ENCODE results near the gene ZNF524.
A peak's percentile ranks its signal among the peaks of the same experiment; 100 is the strongest.
"Not testable (repeated sequence)": the region's sequence is repeated elsewhere in the genome, so short reads cannot be mapped to it uniquely, and the experiment has no call there.

ZNF524 gene, protein sequence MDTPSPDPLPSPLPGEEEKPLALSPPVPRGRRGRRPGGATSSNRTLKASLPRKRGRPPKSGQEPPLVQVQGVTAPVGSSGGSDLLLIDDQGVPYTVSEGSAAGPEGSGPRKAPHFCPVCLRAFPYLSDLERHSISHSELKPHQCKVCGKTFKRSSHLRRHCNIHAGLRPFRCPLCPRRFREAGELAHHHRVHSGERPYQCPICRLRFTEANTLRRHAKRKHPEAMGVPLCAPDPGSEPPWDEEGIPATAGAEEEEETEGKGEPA

DNA sequence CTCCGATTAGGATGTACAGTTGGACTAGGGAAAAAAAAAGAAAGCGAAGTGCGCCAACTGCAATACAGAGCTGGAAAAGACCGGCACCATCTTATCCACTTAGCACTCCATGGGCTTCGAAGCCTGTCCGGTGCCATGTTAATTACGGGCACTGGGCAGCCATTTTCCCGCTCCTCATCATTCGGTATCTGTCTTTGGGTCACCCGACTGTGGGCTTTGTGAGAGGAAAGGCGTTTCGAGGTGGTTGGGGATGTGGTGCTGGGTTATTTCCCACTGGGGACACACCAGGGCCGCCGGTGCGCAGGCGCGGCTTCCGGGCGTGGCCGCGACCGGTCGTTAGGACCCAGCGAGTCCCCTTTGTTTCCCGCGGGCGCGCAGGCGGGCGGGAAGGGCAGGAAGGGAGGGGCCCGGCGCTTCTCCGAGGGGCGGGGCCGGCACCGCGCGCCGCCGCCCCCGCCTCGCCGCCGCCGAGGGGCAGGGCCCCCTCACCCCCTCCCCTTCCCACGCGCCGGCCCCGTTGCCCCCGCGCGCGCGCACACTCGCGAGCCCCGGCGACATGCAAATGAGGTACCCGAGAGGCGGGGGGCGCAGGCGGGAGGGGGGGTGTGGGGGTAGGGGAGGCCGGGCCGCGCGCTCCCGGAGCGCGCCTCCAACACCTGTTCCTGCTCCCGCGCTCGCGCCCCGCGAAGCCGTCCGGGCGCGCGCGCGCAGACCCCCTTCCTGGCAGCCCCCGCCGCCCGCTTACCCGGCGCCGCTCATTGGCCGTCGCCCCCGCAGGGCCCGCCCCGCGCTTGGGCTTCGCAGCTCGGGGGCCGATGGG, at the start of gene ZNF524:
TSS of gene ZNF524 (plus strand) at position 447 of the 820 bp plus-strand sequence. CDS start 1,825 bp downstream, outside the sequence.
- ATAC-seq, result peak; percentile 60 to 67

DNA sequence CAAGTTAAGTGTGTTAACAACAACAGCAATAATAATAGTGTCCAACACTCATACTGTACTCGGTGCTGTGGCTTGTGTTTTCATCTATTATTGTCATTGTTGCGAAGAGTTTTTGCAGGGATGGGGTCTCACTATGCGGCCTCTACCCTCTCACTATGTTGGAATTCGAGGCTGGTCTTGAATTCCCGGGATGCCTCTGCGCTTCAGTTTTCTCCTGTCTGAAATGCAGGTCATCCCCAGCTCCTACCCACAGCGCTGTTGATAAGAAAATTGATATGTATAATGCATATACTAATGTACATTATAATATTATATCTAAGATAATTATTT, 49.8 kb upstream of the ZNF524 start:
- no peak for ATAC-seq

DNA sequence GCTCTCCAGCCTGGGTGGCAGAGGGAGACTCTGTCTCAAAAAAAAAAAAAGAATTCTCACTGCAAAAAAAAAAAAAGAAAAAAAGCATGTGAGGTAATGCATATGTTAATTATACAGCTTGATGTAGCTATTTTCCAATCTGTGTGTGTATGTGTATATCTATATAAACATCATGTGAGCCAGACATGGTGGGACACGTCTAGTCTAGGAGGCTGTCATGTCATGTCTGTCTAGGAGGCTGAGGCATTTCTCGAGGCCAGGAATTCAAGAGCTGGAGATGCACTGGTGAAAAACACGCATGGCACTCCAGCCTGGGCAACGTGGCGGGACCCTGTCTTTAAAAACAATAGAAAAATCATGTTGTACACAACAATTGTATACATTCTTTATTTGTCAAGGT, 47.9 kb upstream of the ZNF524 start:
- ATAC-seq, result no peak

GRCh38 chr19:55552620-55553019, 47.5 kb upstream of the ZNF524 start:
- no peak for ATAC-seq

DNA sequence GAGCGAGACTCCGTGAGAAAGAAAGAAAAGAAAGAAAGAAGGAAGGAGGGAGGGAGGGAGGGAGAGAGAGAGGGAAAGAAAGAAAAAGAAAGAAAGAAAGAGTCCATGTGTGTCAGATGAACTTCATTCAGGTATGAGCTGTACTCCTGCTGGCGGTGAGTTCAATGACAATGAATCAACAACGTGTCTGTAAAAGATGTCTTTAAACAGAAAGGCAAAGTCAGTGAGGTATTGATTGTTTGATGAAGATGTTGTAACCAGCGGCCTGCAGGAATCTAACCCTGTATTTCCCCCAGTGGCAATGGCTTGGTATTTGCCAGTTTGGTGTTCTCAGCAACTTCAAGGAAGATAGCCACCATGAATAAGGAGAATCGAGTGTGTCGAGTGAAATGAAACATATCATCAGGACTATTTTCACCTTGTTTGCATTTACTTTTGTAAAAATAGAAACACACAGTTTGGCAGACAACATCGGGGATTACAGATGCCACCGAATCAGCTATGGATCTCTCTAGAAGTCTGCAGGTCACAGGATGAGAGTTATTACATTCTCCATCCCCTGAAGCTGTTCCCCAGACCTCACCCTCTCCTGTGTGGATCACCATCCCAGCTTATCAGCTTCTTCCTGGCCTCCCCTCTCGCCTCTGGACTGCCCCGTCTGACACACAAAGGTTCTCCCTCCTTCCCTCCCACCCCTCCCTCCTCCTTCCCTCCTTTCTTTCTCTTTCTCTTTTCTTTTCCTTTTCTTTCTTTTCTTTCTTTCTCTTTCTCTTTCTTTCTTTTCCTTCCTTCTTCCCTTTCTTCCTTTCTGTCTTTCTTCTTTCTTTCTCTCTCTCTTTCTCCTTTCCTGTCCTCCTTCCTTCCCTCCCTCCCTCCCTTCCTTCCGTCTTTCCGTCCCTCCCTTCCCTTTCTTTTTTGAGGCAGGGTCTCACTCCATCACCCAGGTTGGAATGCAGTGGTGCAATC, 46.6 kb upstream of the ZNF524 start:
- no peak for ATAC-seq

- no peak for ATAC-seq
These were observed 45.8 kb upstream of the ZNF524 start for GRCh38 chr19:55554302-55554701.

DNA sequence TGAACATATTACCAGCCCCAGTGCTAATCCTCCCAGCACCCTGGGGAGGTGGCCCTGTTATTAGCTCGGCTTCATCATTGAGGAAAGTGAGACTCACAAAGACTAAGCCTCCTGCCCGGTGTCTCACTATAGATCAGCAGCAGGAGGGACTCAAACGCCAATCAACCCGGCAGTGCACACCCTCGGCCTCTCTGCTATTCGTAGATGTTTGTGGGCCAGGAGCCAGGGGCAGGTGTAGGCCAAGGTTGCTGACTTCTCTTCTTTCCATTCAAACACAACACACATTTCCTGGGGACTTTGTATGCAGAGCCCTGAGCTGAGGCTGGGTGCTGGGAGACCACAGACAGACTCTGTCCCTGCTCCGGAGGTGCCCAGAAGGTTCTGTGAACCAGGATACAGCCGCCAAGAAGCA, 45.3 kb upstream of the ZNF524 start:
- ATAC-seq, result no peak

DNA sequence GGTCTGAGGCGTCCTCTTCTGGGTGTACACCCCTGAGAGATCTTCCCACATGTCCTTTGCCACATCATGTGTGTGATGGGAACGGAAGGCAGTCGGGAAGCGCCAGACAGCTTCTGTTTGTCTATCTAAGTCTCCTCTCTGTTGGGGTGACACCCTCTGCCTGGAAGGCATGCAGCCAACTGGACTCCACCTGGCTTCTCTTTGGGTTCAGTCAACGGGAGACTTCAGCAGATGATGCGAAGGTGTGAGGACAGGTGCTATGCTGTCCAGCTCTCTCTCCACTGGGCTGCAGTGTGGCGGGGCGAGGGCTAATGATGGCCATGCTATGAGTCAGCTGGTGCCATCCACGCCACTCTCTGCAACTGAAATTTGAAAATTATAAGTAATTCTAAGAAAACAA, 40.4 kb upstream of the ZNF524 start:
- ATAC-seq, result no peak

GRCh38 chr19:55563261-55563690, 36.8 kb upstream of the ZNF524 start:
- ATAC-seq, result no peak

DNA sequence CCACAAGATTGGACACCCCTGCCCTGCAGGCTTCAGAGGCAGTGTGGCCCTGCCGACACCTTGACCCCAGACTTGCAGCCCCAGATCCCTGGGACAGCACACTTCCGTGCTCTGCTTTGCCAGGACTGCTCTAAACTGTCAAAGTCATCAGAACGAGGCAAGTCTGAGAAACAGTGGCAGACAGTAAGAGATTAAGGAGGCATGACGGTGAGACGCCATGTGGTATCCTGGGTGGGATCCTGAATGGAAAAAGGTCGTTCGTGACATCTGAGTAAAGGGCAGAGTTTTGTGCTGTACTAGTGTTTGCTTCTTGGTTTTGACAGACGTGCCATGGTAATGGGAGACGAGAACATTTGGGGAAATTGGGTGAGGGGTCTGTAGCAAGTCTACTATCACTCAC, 33.3 kb upstream of the ZNF524 start:
- ATAC-seq, result no peak

DNA sequence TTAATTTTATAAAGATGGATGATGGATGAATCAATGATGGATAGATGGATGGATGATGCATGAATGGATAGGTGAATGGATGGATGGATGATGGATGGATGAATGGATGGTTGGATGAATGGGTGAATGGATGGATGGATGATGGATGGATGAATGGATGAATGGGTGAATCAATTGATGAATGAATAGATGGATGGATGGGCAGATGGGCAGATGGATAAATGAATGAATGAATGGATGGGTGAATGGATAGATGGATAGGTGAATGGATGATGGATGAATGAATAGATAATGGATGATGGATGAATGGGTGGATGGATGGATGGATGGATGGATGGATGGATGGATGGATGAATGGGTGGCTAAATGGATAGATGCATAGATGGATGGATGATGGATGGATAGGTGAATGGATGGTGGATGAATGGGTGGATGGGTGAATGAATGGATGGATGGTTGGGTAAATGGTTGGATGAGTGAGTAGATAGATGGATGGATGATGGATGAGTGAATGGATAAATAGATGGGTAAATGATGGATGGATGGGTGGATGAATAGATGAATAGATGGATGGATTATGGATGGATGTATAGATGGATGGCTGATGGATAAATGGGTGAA, 32.3 kb upstream of the ZNF524 start:
- ATAC-seq, result no peak

DNA sequence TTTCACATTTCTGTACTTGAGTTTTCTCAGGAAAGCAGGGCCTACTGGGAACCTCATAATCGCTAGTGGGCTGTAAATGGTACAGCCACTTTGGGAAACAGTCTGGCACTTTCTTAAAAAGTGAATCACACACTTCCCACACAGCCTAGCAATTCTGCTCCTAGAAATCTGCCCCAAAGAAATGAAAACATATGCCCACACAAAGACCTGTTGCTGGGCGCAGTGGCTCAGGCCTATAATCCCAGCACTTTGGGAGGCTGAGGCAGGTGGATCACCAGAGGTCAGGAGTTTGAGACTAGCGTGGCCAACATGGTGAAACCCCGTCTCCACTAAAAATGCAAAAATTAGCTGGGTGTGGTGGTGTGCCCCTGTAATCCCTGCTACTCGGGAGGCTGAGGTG, 30.6 kb upstream of the ZNF524 start:
- ATAC-seq, result not testable (repeated sequence)

- not testable (repeated sequence) for ATAC-seq
These were observed 26.2 kb upstream of the ZNF524 start for GRCh38 chr19:55573929-55574328.

DNA sequence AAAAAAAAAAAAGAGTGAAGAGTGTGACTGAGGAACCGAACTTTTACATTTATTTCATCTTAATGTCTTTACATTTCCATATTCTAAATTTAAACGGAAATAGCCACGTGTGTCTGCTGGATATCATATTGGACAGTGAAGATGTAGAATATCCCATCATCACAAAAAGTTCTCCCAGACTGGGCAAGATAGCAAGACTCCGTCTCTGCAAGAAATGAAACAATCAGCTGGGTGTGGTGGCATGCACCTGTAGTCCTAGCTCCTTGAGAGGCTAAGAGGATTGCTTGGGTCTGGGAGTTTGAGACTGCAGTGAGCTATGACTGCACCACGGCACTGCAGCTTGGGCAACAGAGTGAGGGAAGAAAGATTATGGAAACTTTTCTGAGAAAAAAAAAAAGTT, 23.3 kb upstream of the ZNF524 start:
- ATAC-seq, result no peak

GRCh38 chr19:55578031-55578760, 21.9 kb upstream of the ZNF524 start:
- no peak for ATAC-seq

DNA sequence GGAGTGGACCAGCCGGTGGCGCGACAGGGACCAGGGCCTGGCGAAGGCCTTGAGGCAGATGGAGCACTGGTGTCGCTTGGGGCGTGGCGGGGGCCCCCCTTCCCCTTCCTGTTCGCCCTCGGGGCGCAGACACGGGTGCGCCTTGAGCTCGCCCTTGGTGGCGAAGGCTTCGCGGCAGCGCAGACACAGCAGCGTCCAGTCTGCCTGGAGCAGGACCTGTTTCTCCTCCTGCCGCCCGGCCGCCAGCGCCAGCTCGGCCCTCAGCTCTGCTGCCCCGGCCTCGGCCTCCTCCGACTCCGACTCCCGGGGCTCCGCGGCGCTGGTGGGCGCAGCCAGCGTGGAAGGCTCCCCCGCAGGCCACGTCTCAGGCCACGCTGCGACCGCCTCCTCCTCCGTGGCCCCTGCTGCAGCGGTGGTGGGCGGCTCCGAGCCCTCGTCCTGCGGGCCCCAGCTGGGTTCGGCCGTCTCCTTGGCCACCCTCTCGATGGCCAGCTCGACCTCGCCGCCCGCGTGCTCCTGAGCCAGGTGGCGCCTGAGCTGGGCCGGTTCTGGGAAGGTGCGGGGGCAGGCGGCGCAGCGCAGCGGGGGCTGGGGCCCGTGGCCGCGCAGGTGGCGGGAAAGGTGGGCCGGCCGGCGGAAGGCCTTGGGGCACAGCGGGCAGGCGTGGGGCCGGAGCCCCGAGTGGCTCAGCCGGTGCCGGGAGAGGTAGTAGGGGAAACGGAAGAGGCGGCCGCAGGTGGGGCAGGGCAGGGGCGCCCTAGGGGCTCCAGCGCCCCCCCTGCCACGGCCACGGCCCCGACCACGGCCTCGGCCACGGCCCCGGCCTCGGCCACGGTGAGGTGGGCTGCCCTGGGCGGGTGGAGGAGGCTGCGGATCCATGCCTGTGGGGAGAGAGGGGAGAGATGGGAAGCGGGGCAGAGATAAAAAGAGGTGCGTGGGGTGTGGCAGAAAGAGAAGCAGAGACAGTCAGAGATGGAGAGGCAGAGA, 21.0 kb upstream of the ZNF524 start:
- no peak for ATAC-seq

DNA sequence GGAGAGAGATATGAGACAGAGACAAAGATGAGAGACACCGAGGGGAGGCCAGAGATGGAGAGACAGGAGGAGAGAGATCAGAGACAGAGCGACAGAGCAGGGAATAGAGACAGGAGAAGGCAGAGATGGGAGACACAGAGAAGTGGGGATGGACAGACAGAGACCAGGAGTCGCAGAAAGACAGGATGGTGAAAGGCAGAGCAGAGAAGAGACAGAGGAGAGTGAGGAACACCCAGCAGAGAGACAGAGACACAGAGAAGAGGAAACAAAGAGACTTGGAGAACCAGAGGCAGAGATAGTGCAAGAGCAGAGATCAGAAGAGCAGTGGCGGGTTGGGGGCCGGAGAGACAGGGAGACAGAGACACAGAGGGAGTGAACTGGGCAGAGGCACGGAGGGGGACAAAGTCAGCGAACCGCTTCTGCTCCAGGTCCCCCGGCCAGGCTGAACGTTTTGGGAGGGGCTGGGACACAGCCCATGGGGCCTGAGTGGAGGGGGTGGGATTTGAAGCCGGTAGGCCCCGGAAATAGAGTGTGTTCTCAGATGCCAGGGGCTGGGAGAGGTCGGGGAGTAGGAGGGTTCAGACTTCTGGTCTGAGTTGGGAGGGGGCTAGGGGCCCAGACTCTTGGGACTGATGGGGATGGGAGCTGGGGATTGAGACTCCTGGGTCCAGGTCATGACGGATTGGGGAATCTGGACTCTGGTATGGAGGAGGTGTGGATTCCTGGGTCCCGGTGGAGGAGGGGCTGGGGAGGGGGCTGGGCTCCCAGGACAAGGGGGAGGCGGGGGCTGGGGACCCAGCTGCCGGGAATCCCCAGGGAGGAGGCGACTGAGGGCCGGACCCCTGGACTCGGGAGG, 20.1 kb upstream of the ZNF524 start:
- peak; percentile 22 to 41 for ATAC-seq

- peak; percentile 65 to 74 for ATAC-seq
These were observed 19.4 kb upstream of the ZNF524 start, which contains the start of gene ZNF579 for GRCh38 chr19:55580628-55581144. Gene ZNF579, minus strand, starts transcription at chr19:55580848. Its CDS starts 1,209 bp downstream, at chr19:55579639.

DNA sequence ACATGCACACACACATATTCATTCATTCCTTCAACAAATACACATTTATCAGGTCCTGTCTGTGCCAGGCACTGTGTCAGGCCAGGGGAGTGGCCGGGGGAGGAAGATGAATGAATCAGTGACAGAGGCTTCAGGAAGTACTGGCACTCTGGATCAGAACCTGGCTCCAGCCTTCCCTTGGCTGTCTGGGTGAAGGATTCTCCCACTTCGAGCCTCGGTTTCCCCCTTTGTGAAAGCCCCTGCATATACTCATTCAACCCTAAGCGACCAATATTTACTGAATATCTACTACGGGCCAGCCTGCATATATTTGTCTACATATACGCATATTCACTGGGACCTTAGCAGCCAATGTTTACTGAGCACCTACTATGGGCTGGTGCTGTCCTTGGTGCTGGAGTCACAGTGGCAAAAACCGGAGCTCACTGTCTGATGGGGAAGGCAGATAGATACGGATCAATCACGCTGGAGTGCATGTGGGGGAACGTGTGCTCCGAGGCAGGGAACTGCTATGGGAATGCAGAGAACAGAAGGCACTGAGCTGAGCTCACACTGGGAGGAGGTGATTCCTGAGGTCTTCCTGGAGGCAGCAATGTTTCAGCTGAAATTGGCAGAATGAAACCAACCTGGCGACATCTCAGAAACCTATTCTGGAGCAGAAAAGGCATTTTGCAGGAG, 18.8 kb upstream of the ZNF524 start:
- no peak for ATAC-seq
